Glutamatergic neuron (in vitro differentiated cells): Measurements from ENCODE around the gene B4GALNT4. TPM values are rescaled to one million over a fixed set of nuclear protein-coding genes. Genes with fewer than 3 reads are reported as not detected.

Experiments
- DNase-seq: peaks from one replicate; pipeline ENCODE4 v3.0.0; 2022
- H3K27ac Mint-ChIP-seq: one replicate; pipeline ENCODE4 v1.8.0; 2020; ENCODE audit warnings: mild to moderate bottlenecking, mixed read lengths, inconsistent platforms; ENCODE audit not compliant: unreplicated experiment
- H3K27me3 Mint-ChIP-seq: one replicate; pipeline ENCODE4 v1.8.0; 2020; ENCODE audit warnings: mild to moderate bottlenecking, moderate library complexity, mixed read lengths, inconsistent platforms; ENCODE audit not compliant: unreplicated experiment
- H3K36me3 Mint-ChIP-seq: one replicate; pipeline ENCODE4 v1.8.0; 2020; ENCODE audit warnings: mild to moderate bottlenecking, mixed read lengths, inconsistent platforms; ENCODE audit not compliant: unreplicated experiment
- H3K4me1 Mint-ChIP-seq: one replicate; pipeline ENCODE4 v1.8.0; 2020; ENCODE audit warnings: mild to moderate bottlenecking, low read depth, mixed read lengths, inconsistent platforms; ENCODE audit not compliant: unreplicated experiment
- H3K4me3 Mint-ChIP-seq: one replicate; pipeline ENCODE4 v1.8.0; 2020; ENCODE audit warnings: mild to moderate bottlenecking, mixed read lengths, inconsistent platforms; ENCODE audit not compliant: unreplicated experiment
- H3K9me3 Mint-ChIP-seq: one replicate; pipeline ENCODE4 v1.8.0; 2020; ENCODE audit warnings: mild to moderate bottlenecking, moderate library complexity, mixed read lengths, inconsistent platforms; ENCODE audit not compliant: unreplicated experiment
- CTCF ChIP-seq: fragments of 200-600 bp; sonication (generic); IDR thresholded peaks from one replicate; pipeline ENCODE4 v1.5.0; 2021; ENCODE audit not compliant: partially characterized antibody, unreplicated experiment
- total RNA-seq: library from RNA; stranded (reverse); fragmentation: NEBNext Ultra II Directional; extraction: Animal tissue kit (Norgen Biotek cat#: 25700); gene quantifications from one replicate; pipeline ENCODE4 v1.2.1, GENCODE V29; 2021; ENCODE audit not compliant: unreplicated experiment

The B4GALNT4 gene
- total RNA-seq, 1 donor from 2014 or later, result 418 TPM

- Mint-ChIP-seq H3K4me3 (no peak overlapping the region), H3K27ac (no peak overlapping the region), H3K36me3 (no peaks in the 10 kb centered on the region), H3K9me3 (no peaks in the 10 kb centered on the region), H3K4me1 (peaks cover 1% of the 10 kb centered on the region), H3K27me3 (peaks cover 10% of the 10 kb centered on the region)
- no peak for DNase-seq
- no peak for TF ChIP-seq CTCF
Observed at GRCh38 chr11:413120-414081, 44.1 kb downstream of the B4GALNT4 start.

- H3K4me3 Mint-ChIP-seq, result peak overlapping the region; percentile 25
- peaks cover 1% of the 10 kb centered on the region for H3K9me3 Mint-ChIP-seq
- H3K36me3 Mint-ChIP-seq, result no peaks in the 10 kb centered on the region
- H3K27me3 Mint-ChIP-seq, result peaks cover 10% of the 10 kb centered on the region
- H3K27ac Mint-ChIP-seq, result no peak overlapping the region
- no peak for TF ChIP-seq CTCF
- H3K4me1 Mint-ChIP-seq, result peaks cover 1% of the 10 kb centered on the region
- no peak for DNase-seq
Observed at GRCh38 chr11:414318-414857, 45.1 kb downstream of the B4GALNT4 start.

GRCh38 chr11:415640-416041, 46.3 kb downstream of the B4GALNT4 start:
- Mint-ChIP-seq H3K27ac (no peak overlapping the region), H3K4me3 (no peak overlapping the region)
- DNase-seq, result no peak

GRCh38 chr11:416051-416756, 46.9 kb downstream of the B4GALNT4 start:
- no peak for DNase-seq
- Mint-ChIP-seq H3K27me3 (peaks cover 10% of the 10 kb centered on the region), H3K4me1 (peaks cover 1% of the 10 kb centered on the region), H3K27ac (no peak overlapping the region), H3K4me3 (no peak overlapping the region), H3K9me3 (peaks cover 1% of the 10 kb centered on the region), H3K36me3 (no peaks in the 10 kb centered on the region)
- TF ChIP-seq CTCF, result no peak

More at GRCh38 chr11:415640-416041, 46.3 kb downstream of the B4GALNT4 start:
- H3K36me3 Mint-ChIP-seq, result no peaks in the 10 kb centered on the region
- TF ChIP-seq CTCF, result no peak
- H3K27me3 Mint-ChIP-seq, result peaks cover 10% of the 10 kb centered on the region
- peaks cover 1% of the 10 kb centered on the region for H3K9me3 Mint-ChIP-seq
- peaks cover 1% of the 10 kb centered on the region for H3K4me1 Mint-ChIP-seq
